Superior temporal gyrus (tissue), 1 donor: ENCODE results near the gene C14orf119.

Experiments
- DNase-seq: peaks from one replicate; pipeline ENCODE4 v3.0.0-alpha.2; 2016; ENCODE audit errors: extremely low spot score

Gene C14orf119

GRCh38 chr14:23109769-23110168 is 14.5 kb downstream of the C14orf119 start:
- DNase-seq = no peak

- no peak for DNase-seq
These were observed 15.5 kb downstream of the C14orf119 start for GRCh38 chr14:23110579-23111365.

GRCh38 chr14:23112359-23113178 is 17.3 kb downstream of the C14orf119 start:
- DNase-seq = no peak

GRCh38 chr14:23113431-23114119 is 18.3 kb downstream of the C14orf119 start:
- no peak for DNase-seq

GRCh38 chr14:23114120-23114458 is 18.8 kb downstream of the C14orf119 start:
- no peak for DNase-seq

- no peak for DNase-seq
These were observed 19.3 kb downstream of the C14orf119 start for GRCh38 chr14:23114669-23115038.

GRCh38 chr14:23115039-23115731 is 19.9 kb downstream of the C14orf119 start:
- no peak for DNase-seq

GRCh38 chr14:23115918-23116317 is 20.6 kb downstream of the C14orf119 start:
- no peak for DNase-seq

- DNase-seq = no peak
These were observed 22.2 kb downstream of the C14orf119 start for GRCh38 chr14:23117371-23118020.

GRCh38 chr14:23118506-23119362 is 23.4 kb downstream of the C14orf119 start, which contains the start of gene CEBPE:
CEBPE (minus strand) TSS chr14:23119255; CDS start chr14:23119091, 164 bp downstream.
- no peak for DNase-seq

GRCh38 chr14:23119363-23120327 is 24.3 kb downstream of the C14orf119 start:
- no peak for DNase-seq

GRCh38 chr14:23120541-23121251 is 25.4 kb downstream of the C14orf119 start:
- peak; percentile 96 for DNase-seq

GRCh38 chr14:23121361-23121771 is 26.1 kb downstream of the C14orf119 start:
- DNase-seq = no peak

GRCh38 chr14:23122086-23122485 is 26.8 kb downstream of the C14orf119 start:
- DNase-seq = no peak

- no peak for DNase-seq
These were observed 28.1 kb downstream of the C14orf119 start for GRCh38 chr14:23123419-23123818.

- DNase-seq = no peak
These were observed 29.1 kb downstream of the C14orf119 start for GRCh38 chr14:23124337-23124954.

- no peak for DNase-seq
These were observed 29.7 kb downstream of the C14orf119 start for GRCh38 chr14:23125011-23125410.

- no peak for DNase-seq
These were observed 30.7 kb downstream of the C14orf119 start for GRCh38 chr14:23125933-23126524.
